BE2C (cell line): Measurements from ENCODE around the gene CORO2A.

ENCODE experiments used
- DNase-seq: peaks from one replicate; pipeline ENCODE4 v3.0.0-alpha.2; 2020
- H3K27me3 ChIP-seq: fragments of 250-450 bp; sonication (Bioruptor Pico); 2 replicates; pipeline ENCODE4 v1.5.1; 2020; ENCODE audit warnings: mild to moderate bottlenecking
- H3K36me3 ChIP-seq: fragments of 250-450 bp; sonication (Bioruptor Pico); 2 replicates; pipeline ENCODE4 v1.5.1; 2020; ENCODE audit warnings: mild to moderate bottlenecking
- H3K4me1 ChIP-seq: fragments of 250-450 bp; sonication (Bioruptor Pico); 2 replicates; pipeline ENCODE4 v1.5.1; 2020
- H3K4me3 ChIP-seq: 2 replicates; pipeline ENCODE4 v1.5.1; 2011; ENCODE audit warnings: low read depth, low read length
- H3K9me3 ChIP-seq: fragments of 250-450 bp; sonication (Bioruptor Pico); 2 replicates; pipeline ENCODE4 v1.5.1; 2020
- CTCF ChIP-seq: IDR thresholded peaks from 2 replicates; pipeline ENCODE4 v1.5.1; 2012; ENCODE audit warnings: mild to moderate bottlenecking, low read depth, low read length

The CORO2A gene

GRCh38 chr9:98203153-98203552 is 10.7 kb upstream of the CORO2A start:
- Histone ChIP-seq H3K4me3 (no peak overlapping the region), H3K27me3 (no peaks in the 10 kb centered on the region), H3K9me3 (no peaks in the 10 kb centered on the region), H3K4me1 (no peaks in the 10 kb centered on the region), H3K36me3 (no peaks in the 10 kb centered on the region)
- no peak for DNase-seq
- TF ChIP-seq CTCF: no peak

- H3K4me3 ChIP-seq: no peak overlapping the region
- TF ChIP-seq CTCF: no peak
- H3K27me3 ChIP-seq: no peaks in the 10 kb centered on the region
- no peaks in the 10 kb centered on the region for H3K9me3 ChIP-seq
- no peak for DNase-seq
- H3K36me3 ChIP-seq: no peaks in the 10 kb centered on the region
- H3K4me1 ChIP-seq: no peaks in the 10 kb centered on the region
These were observed 9.8 kb upstream of the CORO2A start for GRCh38 chr9:98202252-98202651.

DNA sequence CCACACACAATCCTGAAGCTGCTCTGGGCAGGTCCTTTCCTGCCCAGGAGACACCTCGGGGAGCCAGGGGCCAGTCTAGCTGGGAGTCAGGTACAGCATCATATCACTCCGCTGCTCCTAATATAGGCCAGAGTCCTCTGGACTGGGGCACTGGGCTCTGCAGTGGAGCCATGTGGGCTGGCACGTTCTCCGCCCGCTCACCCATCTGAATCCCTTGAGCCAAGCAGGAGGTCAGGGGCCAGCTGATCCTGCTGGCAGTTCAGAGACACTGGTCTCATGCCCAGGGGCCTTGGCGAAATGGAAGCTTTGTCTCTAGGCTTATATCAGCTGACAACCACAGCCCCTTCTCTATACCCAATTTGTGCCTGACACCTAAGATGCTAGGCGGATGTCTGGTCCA is 9.3 kb upstream of the CORO2A start:
- Histone ChIP-seq H3K27me3 (no peaks in the 10 kb centered on the region), H3K9me3 (no peaks in the 10 kb centered on the region), H3K4me3 (no peak overlapping the region), H3K4me1 (no peaks in the 10 kb centered on the region), H3K36me3 (no peaks in the 10 kb centered on the region)
- TF ChIP-seq CTCF: no peak
- no peak for DNase-seq

- Histone ChIP-seq H3K27me3 (no peaks in the 10 kb centered on the region), H3K9me3 (no peaks in the 10 kb centered on the region), H3K36me3 (no peaks in the 10 kb centered on the region), H3K4me1 (no peaks in the 10 kb centered on the region), H3K4me3 (no peak overlapping the region)
- no peak for TF ChIP-seq CTCF
- DNase-seq: no peak
These were observed 8.7 kb upstream of the CORO2A start for GRCh38 chr9:98201102-98201501.

- Histone ChIP-seq H3K36me3 (no peaks in the 10 kb centered on the region), H3K27me3 (no peaks in the 10 kb centered on the region), H3K4me3 (no peak overlapping the region), H3K9me3 (no peaks in the 10 kb centered on the region), H3K4me1 (no peaks in the 10 kb centered on the region)
- DNase-seq: no peak
- no peak for TF ChIP-seq CTCF
These were observed 7.1 kb upstream of the CORO2A start for GRCh38 chr9:98199388-98200033.

DNA sequence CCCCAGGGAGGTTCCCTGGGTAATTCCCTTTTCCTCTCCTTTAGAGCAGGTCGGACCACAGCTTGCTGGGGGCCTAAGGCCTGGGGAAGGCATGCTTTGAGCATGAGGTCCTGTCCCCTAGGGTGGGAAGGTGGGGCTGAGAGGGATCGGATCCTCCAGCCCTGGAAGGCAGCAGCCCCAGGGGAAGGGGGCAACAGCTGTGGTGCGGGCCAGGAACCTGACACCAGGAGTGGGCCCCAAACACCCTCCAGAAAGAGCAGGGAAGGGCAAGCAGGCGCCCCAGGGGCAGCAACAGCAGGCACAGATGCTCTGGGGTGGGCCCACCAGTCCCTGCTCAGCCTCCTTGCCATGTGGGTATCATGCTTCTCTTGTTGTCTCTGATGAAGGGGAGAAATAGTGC is 3.2 kb upstream of the CORO2A start:
- Histone ChIP-seq H3K4me1 (peaks cover 4% of the 10 kb centered on the region; the same call in 1 of the 2 replicates), H3K27me3 (no peaks in the 10 kb centered on the region), H3K36me3 (no peaks in the 10 kb centered on the region), H3K4me3 (no peak overlapping the region), H3K9me3 (no peaks in the 10 kb centered on the region)
- no peak for TF ChIP-seq CTCF
- DNase-seq: no peak
